GM18909 (cell line): ENCODE data around the gene TEX13A.

Source experiments
- ATAC-seq: cut with Tn5 transposase; IDR thresholded peaks from one replicate; pipeline ENCODE4 v1.9.1; 2021; ENCODE audit warnings: mild to moderate bottlenecking; ENCODE audit not compliant: unreplicated experiment, poor library complexity

The TEX13A gene

DNA sequence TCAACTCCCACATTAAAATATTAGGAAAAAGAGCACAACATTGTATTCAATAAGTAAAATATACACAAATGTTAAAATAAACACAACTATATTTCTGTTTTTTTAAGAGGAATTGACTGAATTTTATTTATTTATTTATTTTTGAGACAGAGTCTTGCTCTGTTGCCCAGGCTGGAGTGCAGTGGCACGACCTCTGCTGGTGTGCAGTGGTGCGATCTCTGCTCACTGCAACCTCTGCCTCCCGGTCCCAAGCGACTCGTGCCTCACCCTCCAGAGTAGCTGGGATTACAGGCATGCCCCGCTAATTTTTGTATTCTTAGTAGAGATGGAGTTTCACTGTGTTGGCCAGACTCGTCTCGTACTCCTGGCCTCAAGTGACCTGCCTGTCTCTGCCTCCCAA lies 31.4 kb downstream of the TEX13A start:
- no peak for ATAC-seq

DNA sequence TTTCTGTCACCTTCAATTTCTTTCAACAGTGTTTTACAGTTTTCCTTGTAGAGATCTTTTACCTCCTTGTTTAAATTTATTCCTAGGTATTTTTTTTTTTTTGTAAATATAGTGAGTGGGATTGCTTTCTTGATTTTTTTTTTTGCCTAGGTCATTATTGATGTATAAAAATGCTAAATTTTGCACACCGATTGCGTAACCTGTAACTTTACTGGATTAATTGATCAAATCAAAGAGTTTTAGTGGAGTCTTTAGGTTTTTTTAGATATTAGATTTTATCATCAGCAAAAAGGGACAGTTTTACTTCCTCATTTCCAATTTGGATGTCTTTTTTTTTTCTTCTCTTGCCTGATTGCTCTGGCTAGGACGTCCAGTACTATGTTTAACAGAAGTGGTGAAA lies 40.9 kb downstream of the TEX13A start:
- ATAC-seq = no peak

DNA sequence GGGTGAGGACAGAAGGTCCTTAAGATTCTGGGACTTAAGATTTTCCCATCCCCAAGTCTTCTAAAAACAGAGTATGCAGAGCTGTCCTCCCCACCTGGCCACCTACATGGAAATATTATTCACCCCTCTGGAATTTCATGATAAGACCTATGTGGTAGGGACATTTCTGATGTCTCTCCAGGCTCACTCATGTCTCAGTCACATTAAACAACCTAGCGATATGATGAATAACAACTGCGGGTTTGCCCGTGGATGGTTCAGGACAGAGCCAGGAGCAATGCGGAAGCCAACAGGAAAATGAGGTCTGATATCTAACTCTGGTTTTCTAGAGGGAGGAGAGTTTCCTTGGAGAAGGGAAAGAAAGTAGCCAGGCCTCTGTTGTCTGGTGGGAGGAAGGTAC lies 47.4 kb downstream of the TEX13A start:
- ATAC-seq = no peak
